Mucosa of rectum (tissue), 2 donors: Measurements from ENCODE around the gene SPNS2.
A peak's percentile ranks its signal among the peaks of the same experiment; 100 is the strongest.

ENCODE experiments used
- H3K27ac ChIP-seq, 2 donors: one replicate each; pipeline ENCODE4 v1.7.0; 2013; ENCODE audit warnings: inconsistent platforms in 2 of 2, low read depth in 2 of 2, low read length in 2 of 2
- H3K27me3 ChIP-seq, 2 donors: one replicate each; pipeline ENCODE4 v1.7.0; 2013; ENCODE audit warnings: low read length in 2 of 2; ENCODE audit not compliant: control insufficient read depth in 2 of 2, insufficient read depth in 2 of 2
- H3K36me3 ChIP-seq, 2 donors: one replicate each; pipeline ENCODE4 v1.7.0; 2013; ENCODE audit warnings: low read length in 2 of 2; ENCODE audit not compliant: control insufficient read depth in 2 of 2, insufficient read depth in 2 of 2
- H3K4me1 ChIP-seq, 2 donors: one replicate each; pipeline ENCODE4 v1.7.0; 2013; ENCODE audit warnings: low read length in 2 of 2, mild to moderate bottlenecking in 1 of 2; ENCODE audit not compliant: control insufficient read depth in 2 of 2, insufficient read depth in 2 of 2
- H3K4me3 ChIP-seq, 2 donors: one replicate each; pipeline ENCODE4 v1.7.0; 2013; ENCODE audit warnings: low read length in 2 of 2
- H3K9ac ChIP-seq, 2 donors: one replicate each; pipeline ENCODE4 v1.7.0; 2013; ENCODE audit warnings: low read length in 2 of 2, low read depth in 1 of 2, mild to moderate bottlenecking in 1 of 2
- H3K9me3 ChIP-seq, 2 donors: one replicate each; pipeline ENCODE4 v1.7.0; 2013; ENCODE audit warnings: low read length in 2 of 2; ENCODE audit not compliant: control insufficient read depth in 2 of 2
- donor health status: healthy.
- donor health status: Normal muscosa, but diverticular disease.

The SPNS2 gene

GRCh38 chr17:4520894-4521600, 22.4 kb downstream of the SPNS2 start:
- Histone ChIP-seq H3K36me3 (no peaks in the 10 kb centered on the region), H3K27ac (peak overlapping the region; percentile 48 to 68), H3K4me3 (no peak overlapping the region), H3K27me3 (no peaks in the 10 kb centered on the region), H3K4me1 (peaks cover 4 to 14% of the 10 kb centered on the region in 2 donors), H3K9ac (no peak overlapping the region), H3K9me3 (no peaks in the 10 kb centered on the region)

- Histone ChIP-seq H3K4me3 (no peak overlapping the region), H3K9ac (no peak overlapping the region), H3K27ac (peak overlapping the region in 1 of 2 donors; percentile 23), H3K27me3 (no peaks in the 10 kb centered on the region), H3K9me3 (no peaks in the 10 kb centered on the region), H3K4me1 (peaks cover 4 to 14% of the 10 kb centered on the region in 2 donors), H3K36me3 (no peaks in the 10 kb centered on the region)
Observed at GRCh38 chr17:4522661-4523060, 24.0 kb downstream of the SPNS2 start.

- Histone ChIP-seq H3K36me3 (no peaks in the 10 kb centered on the region), H3K27ac (no peak overlapping the region), H3K4me3 (no peak overlapping the region), H3K9me3 (no peaks in the 10 kb centered on the region), H3K27me3 (no peaks in the 10 kb centered on the region), H3K9ac (no peak overlapping the region), H3K4me1 (peaks cover 4 to 14% of the 10 kb centered on the region in 2 donors)
Observed at GRCh38 chr17:4523946-4524345, 25.3 kb downstream of the SPNS2 start.

DNA sequence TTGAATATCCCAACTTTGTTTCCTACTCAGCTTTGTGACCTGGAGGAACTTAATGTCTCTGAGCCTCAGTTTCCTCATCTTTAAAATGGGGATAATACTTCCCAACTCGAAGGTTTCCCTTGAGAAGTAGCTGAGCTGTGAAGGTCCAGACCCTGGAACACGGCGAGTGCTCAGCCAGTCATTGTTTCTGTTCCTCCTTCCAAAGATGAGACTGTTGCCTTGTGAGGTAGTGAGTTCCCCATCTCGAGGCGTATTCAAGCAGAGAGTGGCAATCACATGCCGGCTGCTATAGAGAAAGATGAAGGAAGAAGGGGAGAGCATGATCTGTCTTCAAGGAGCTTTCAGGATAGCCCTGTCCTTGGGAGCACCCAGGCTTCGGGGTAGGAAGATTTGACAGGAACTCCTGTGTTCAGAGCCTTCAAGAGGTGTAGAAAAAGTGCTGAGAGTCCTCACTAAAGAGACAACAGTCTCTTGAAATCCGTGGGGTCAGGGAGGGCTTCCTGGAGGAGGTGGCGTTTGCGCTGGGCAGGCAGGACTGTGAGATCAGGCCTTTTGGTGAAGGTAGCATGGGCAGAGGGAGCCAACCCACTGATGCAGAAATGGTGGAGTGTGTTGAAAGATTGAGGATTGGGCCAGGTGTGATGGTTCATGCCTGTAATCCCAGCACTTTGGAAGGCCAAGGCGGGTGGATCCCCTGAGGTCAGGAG, 27.2 kb downstream of the SPNS2 start:
- no peaks in the 10 kb centered on the region for H3K27me3 ChIP-seq
- no peaks in the 10 kb centered on the region for H3K36me3 ChIP-seq
- no peak overlapping the region for H3K9ac ChIP-seq
- H3K27ac ChIP-seq, result no peak overlapping the region
- H3K9me3 ChIP-seq, result no peaks in the 10 kb centered on the region
- H3K4me1 ChIP-seq, result peaks cover 4 to 5% of the 10 kb centered on the region in 2 donors
- H3K4me3 ChIP-seq, result no peak overlapping the region

GRCh38 chr17:4527134-4527533, 28.5 kb downstream of the SPNS2 start:
- Histone ChIP-seq H3K36me3 (no peaks in the 10 kb centered on the region), H3K9me3 (no peaks in the 10 kb centered on the region), H3K27ac (no peak overlapping the region), H3K4me3 (no peak overlapping the region), H3K4me1 (no peaks in the 10 kb centered on the region), H3K27me3 (no peaks in the 10 kb centered on the region), H3K9ac (no peak overlapping the region)

- Histone ChIP-seq H3K4me3 (no peak overlapping the region), H3K9ac (no peak overlapping the region), H3K4me1 (no peaks in the 10 kb centered on the region), H3K27ac (no peak overlapping the region), H3K36me3 (no peaks in the 10 kb centered on the region), H3K9me3 (no peaks in the 10 kb centered on the region), H3K27me3 (no peaks in the 10 kb centered on the region)
Observed at GRCh38 chr17:4527566-4528125, 29.0 kb downstream of the SPNS2 start.

GRCh38 chr17:4529533-4530152, 31.0 kb downstream of the SPNS2 start:
- H3K9me3 ChIP-seq, result no peaks in the 10 kb centered on the region
- peaks cover 2 to 5% of the 10 kb centered on the region in 2 donors for H3K4me1 ChIP-seq
- H3K9ac ChIP-seq, result no peak overlapping the region
- H3K27ac ChIP-seq, result no peak overlapping the region
- H3K36me3 ChIP-seq, result no peaks in the 10 kb centered on the region
- no peaks in the 10 kb centered on the region for H3K27me3 ChIP-seq
- H3K4me3 ChIP-seq, result no peak overlapping the region

GRCh38 chr17:4530799-4531730, 32.4 kb downstream of the SPNS2 start:
- H3K9ac ChIP-seq, result no peak overlapping the region

GRCh38 chr17:4531988-4532736, 33.5 kb downstream of the SPNS2 start:
- Histone ChIP-seq H3K36me3 (no peaks in the 10 kb centered on the region), H3K9ac (no peak overlapping the region), H3K4me1 (peaks cover 7 to 14% of the 10 kb centered on the region in 2 donors), H3K9me3 (no peaks in the 10 kb centered on the region), H3K27ac (no peak overlapping the region), H3K4me3 (no peak overlapping the region), H3K27me3 (no peaks in the 10 kb centered on the region)

More at GRCh38 chr17:4530799-4531730, 32.4 kb downstream of the SPNS2 start:
- Histone ChIP-seq H3K36me3 (no peaks in the 10 kb centered on the region), H3K4me3 (no peak overlapping the region), H3K4me1 (peaks cover 3 to 7% of the 10 kb centered on the region in 2 donors), H3K9me3 (no peaks in the 10 kb centered on the region), H3K27me3 (no peaks in the 10 kb centered on the region), H3K27ac (no peak overlapping the region)
